Measurements from ENCODE around the gene MBD1. TPM values are rescaled to one million over a fixed set of nuclear protein-coding genes. Genes with fewer than 3 reads are reported as not detected.

Gene MBD1
- polyA plus RNA-seq, 2 donors: 32.5 to 34.8 TPM

DNA sequence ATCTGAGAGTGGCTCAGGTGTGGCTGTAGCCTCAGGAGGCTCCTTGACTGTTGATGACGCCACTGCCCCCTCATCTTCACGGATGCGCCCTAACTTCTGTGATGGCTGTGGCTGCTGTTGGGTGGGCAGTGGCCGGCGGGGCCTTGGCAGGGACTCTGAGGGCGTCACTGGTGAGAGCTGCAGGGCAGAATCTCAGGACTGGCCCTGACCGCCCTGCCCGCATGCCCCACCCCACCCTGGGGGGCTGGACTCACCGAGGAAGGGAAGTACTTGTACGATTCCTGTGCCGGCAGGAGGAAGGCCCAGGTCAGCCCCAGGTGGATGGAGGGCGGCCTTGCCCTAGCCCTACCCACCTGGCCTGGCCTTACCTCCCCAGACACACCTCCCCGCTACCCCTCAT is 3.7 kb upstream of the MBD1 start:
- H3K4me1 ChIP-seq (ENCODE audit: control insufficient read depth in 2 of 2, insufficient read depth in 2 of 2, low read length in 1 of 2): peaks cover 4 to 20% of the 10 kb centered on the region in 2 donors
- WGBS, 2 donors: 84 to 87% methylated on average over 13 of the region's 13 CpGs
- H3K4me3 ChIP-seq (ENCODE audit: low read depth in 1 of 2, low read length in 2 of 2): no peak overlapping the region
- H3K9me3 ChIP-seq (ENCODE audit: control insufficient read depth in 2 of 2, insufficient read depth in 1 of 2, low read depth in 1 of 2, low read length in 1 of 2): no peaks in the 10 kb centered on the region
- H3K36me3 ChIP-seq (ENCODE audit: control insufficient read depth in 2 of 2, insufficient read depth in 2 of 2, low read length in 1 of 2): peaks cover 11 to 34% of the 10 kb centered on the region in 2 donors
- no peaks in the 10 kb centered on the region for H3K27me3 ChIP-seq (ENCODE audit: control insufficient read depth in 1 of 2, insufficient read depth in 2 of 2, low read length in 2 of 2)
- peak overlapping the region; percentile 9 to 81 for H3K27ac ChIP-seq (ENCODE audit: low read depth in 2 of 2, low read length in 1 of 2)

- Histone ChIP-seq H3K36me3 (ENCODE audit: control insufficient read depth in 2 of 2, insufficient read depth in 2 of 2, low read length in 1 of 2) (peaks cover 11 to 34% of the 10 kb centered on the region in 2 donors), H3K27me3 (ENCODE audit: control insufficient read depth in 1 of 2, insufficient read depth in 2 of 2, low read length in 2 of 2) (no peaks in the 10 kb centered on the region), H3K27ac (ENCODE audit: low read depth in 2 of 2, low read length in 1 of 2) (peak overlapping the region; percentile 9 to 83), H3K4me1 (ENCODE audit: control insufficient read depth in 2 of 2, insufficient read depth in 2 of 2, low read length in 1 of 2) (peaks cover 4 to 24% of the 10 kb centered on the region in 2 donors), H3K9me3 (ENCODE audit: control insufficient read depth in 2 of 2, insufficient read depth in 1 of 2, low read depth in 1 of 2, low read length in 1 of 2) (no peaks in the 10 kb centered on the region), H3K4me3 (ENCODE audit: low read depth in 1 of 2, low read length in 2 of 2) (no peak overlapping the region)
- WGBS, 2 donors: 74 to 81% methylated on average over 15 of the region's 15 CpGs
Observed at GRCh38 chr18:50284255-50284885, 3.0 kb upstream of the MBD1 start.

- H3K27ac ChIP-seq (ENCODE audit: low read depth in 2 of 2, low read length in 1 of 2): peak overlapping the region in 1 of 2 donors; percentile 83
- WGBS, 2 donors: 90% methylated on average over 29 of the region's 29 CpGs
- H3K4me1 ChIP-seq (ENCODE audit: control insufficient read depth in 2 of 2, insufficient read depth in 2 of 2, low read length in 1 of 2): peaks cover 4 to 24% of the 10 kb centered on the region in 2 donors
- no peaks in the 10 kb centered on the region for H3K9me3 ChIP-seq (ENCODE audit: control insufficient read depth in 2 of 2, insufficient read depth in 1 of 2, low read depth in 1 of 2, low read length in 1 of 2)
- H3K36me3 ChIP-seq (ENCODE audit: control insufficient read depth in 2 of 2, insufficient read depth in 2 of 2, low read length in 1 of 2): peaks cover 11 to 34% of the 10 kb centered on the region in 2 donors
- H3K4me3 ChIP-seq (ENCODE audit: low read depth in 1 of 2, low read length in 2 of 2): no peak overlapping the region
- H3K27me3 ChIP-seq (ENCODE audit: control insufficient read depth in 1 of 2, insufficient read depth in 2 of 2, low read length in 2 of 2): no peaks in the 10 kb centered on the region
Observed at GRCh38 chr18:50283469-50284209, 2.3 kb upstream of the MBD1 start.

DNA sequence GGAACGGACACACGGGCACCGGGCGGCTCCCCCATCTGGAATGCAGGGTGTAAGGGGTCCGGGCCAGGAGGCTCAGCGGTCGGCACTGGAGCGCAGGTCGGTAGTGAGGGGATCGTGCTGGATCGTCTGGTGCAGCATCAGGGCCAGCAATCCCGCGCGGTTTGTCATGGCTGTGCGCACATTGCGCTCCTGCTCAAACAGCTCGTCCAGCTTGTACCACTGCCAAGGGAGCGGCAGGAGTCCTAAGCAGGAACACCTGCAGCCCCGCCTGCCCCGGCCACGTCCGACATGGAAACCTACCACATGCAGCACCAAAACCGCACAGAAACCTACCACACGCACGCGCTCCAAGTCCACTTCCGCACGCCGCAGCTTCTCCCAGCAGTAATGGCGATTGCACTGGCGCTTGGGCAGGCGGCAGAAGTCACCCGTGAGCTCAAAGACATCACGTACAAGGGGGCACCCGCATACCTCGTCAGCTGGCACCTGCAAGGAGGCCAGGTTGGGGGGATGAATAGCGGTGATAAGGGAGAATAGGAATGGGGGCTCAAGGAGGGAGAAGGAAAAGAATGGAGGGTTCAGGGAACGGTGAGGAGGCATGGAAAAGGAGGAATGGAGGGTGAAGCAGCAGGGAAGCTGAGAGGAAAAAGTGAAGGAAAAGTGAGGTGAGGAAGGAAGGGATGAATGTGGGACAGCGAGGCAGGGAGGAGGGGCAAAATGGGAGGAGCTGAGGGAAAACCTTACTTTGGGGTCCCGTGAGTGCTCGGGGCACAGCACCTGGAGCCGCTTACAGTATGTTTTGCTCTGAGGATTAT is 1.4 kb upstream of the MBD1 start:
- Histone ChIP-seq H3K4me3 (ENCODE audit: low read depth in 1 of 2, low read length in 2 of 2) (no peak overlapping the region), H3K4me1 (ENCODE audit: control insufficient read depth in 2 of 2, insufficient read depth in 2 of 2, low read length in 1 of 2) (peaks cover 4 to 24% of the 10 kb centered on the region in 2 donors), H3K9me3 (ENCODE audit: control insufficient read depth in 2 of 2, insufficient read depth in 1 of 2, low read depth in 1 of 2, low read length in 1 of 2) (no peaks in the 10 kb centered on the region), H3K27ac (ENCODE audit: low read depth in 2 of 2, low read length in 1 of 2) (peak overlapping the region in 1 of 2 donors; percentile 98), H3K27me3 (ENCODE audit: control insufficient read depth in 1 of 2, insufficient read depth in 2 of 2, low read length in 2 of 2) (no peaks in the 10 kb centered on the region), H3K36me3 (ENCODE audit: control insufficient read depth in 2 of 2, insufficient read depth in 2 of 2, low read length in 1 of 2) (peaks cover 11 to 34% of the 10 kb centered on the region in 2 donors)
- 92 to 94% methylated on average over 42 of the region's 42 CpGs for WGBS, 2 donors

GRCh38 chr18:50281972-50282520 is 723 bp upstream of the MBD1 start:
- Histone ChIP-seq H3K4me3 (ENCODE audit: low read depth in 1 of 2, low read length in 2 of 2) (peak overlapping the region; percentile 93 to 94), H3K36me3 (ENCODE audit: control insufficient read depth in 2 of 2, insufficient read depth in 2 of 2, low read length in 1 of 2) (peaks cover 11 to 35% of the 10 kb centered on the region in 2 donors), H3K27me3 (ENCODE audit: control insufficient read depth in 1 of 2, insufficient read depth in 2 of 2, low read length in 2 of 2) (no peaks in the 10 kb centered on the region), H3K9me3 (ENCODE audit: control insufficient read depth in 2 of 2, insufficient read depth in 1 of 2, low read depth in 1 of 2, low read length in 1 of 2) (no peaks in the 10 kb centered on the region), H3K4me1 (ENCODE audit: control insufficient read depth in 2 of 2, insufficient read depth in 2 of 2, low read length in 1 of 2) (peaks cover 4 to 24% of the 10 kb centered on the region in 2 donors), H3K27ac (ENCODE audit: low read depth in 2 of 2, low read length in 1 of 2) (peak overlapping the region; percentile 98)
- WGBS, 2 donors: 33 to 39% methylated on average over 30 to 35 of the region's 35 CpGs

DNA sequence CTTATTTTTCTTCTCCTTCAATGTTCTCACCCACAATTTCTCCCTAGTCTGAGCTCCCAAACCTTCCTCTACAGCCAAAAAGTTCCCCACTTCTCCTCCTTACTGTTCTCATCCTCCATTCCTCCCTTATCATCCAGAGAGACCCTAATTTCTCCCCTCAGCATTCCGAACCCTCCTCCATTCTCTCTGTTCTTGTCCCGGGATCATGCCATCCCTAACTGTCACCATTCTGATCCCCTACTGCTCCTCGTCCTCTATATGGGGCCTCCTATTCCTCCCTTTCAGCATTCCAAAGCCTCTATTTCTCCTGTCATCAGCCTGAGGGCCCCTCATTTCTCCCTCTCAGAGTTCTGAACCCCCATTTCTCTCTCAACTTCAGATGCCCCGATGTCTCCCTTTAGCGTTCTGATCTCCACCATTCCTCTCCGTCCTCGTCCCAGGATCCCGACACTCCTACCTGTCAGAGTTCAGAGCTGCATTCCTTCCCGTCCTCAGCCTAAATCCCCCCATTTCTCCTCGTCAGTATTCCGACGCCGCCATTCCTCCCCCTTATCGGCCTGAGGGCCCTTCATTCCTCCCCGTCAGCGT is 522 bp downstream of the MBD1 start:
- WGBS, 2 donors: 1 to 2% methylated on average over 16 of the region's 16 CpGs
- Histone ChIP-seq H3K4me3 (ENCODE audit: low read depth in 1 of 2, low read length in 2 of 2) (peak overlapping the region; percentile 93 to 94), H3K27me3 (ENCODE audit: control insufficient read depth in 1 of 2, insufficient read depth in 2 of 2, low read length in 2 of 2) (no peaks in the 10 kb centered on the region), H3K4me1 (ENCODE audit: control insufficient read depth in 2 of 2, insufficient read depth in 2 of 2, low read length in 1 of 2) (peaks cover 4 to 17% of the 10 kb centered on the region in 2 donors), H3K36me3 (ENCODE audit: control insufficient read depth in 2 of 2, insufficient read depth in 2 of 2, low read length in 1 of 2) (peaks cover 23 to 46% of the 10 kb centered on the region in 2 donors), H3K27ac (ENCODE audit: low read depth in 2 of 2, low read length in 1 of 2) (peak overlapping the region; percentile 98), H3K9me3 (ENCODE audit: control insufficient read depth in 2 of 2, insufficient read depth in 1 of 2, low read depth in 1 of 2, low read length in 1 of 2) (no peaks in the 10 kb centered on the region)

GRCh38 chr18:50279752-50280151 is 1.6 kb downstream of the MBD1 start:
- Histone ChIP-seq H3K36me3 (ENCODE audit: control insufficient read depth in 2 of 2, insufficient read depth in 2 of 2, low read length in 1 of 2) (peaks cover 31 to 47% of the 10 kb centered on the region in 2 donors), H3K4me3 (ENCODE audit: low read depth in 1 of 2, low read length in 2 of 2) (no peak overlapping the region), H3K9me3 (ENCODE audit: control insufficient read depth in 2 of 2, insufficient read depth in 1 of 2, low read depth in 1 of 2, low read length in 1 of 2) (no peaks in the 10 kb centered on the region), H3K4me1 (ENCODE audit: control insufficient read depth in 2 of 2, insufficient read depth in 2 of 2, low read length in 1 of 2) (peaks cover 4 to 10% of the 10 kb centered on the region in 2 donors), H3K27ac (ENCODE audit: low read depth in 2 of 2, low read length in 1 of 2) (no peak overlapping the region), H3K27me3 (ENCODE audit: control insufficient read depth in 1 of 2, insufficient read depth in 2 of 2, low read length in 2 of 2) (no peaks in the 10 kb centered on the region)
- WGBS, 2 donors: 94% methylated on average over 7 of the region's 7 CpGs

DNA sequence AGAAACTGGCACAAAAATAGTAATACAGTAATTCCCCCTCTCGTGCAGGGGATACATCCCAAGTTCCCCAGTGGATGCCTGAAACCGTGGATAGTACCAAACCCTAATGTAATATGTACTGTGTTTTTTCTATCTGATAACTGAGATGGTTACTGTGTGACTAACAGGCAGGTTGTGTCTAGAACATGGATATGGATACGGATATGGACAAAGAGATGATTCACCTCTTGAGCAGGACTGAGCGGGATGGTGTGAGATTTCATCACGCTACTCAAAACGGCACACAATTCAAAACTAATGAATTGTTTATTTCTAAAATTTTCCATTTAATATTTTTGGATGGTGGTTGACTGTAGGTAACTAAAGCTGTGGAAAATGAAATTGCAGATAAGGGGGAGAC is 3.4 kb downstream of the MBD1 start:
- Histone ChIP-seq H3K4me1 (ENCODE audit: control insufficient read depth in 2 of 2, insufficient read depth in 2 of 2, low read length in 1 of 2) (peaks cover 8 to 13% of the 10 kb centered on the region in 2 donors), H3K36me3 (ENCODE audit: control insufficient read depth in 2 of 2, insufficient read depth in 2 of 2, low read length in 1 of 2) (peaks cover 36 to 49% of the 10 kb centered on the region in 2 donors), H3K27me3 (ENCODE audit: control insufficient read depth in 1 of 2, insufficient read depth in 2 of 2, low read length in 2 of 2) (no peaks in the 10 kb centered on the region), H3K9me3 (ENCODE audit: control insufficient read depth in 2 of 2, insufficient read depth in 1 of 2, low read depth in 1 of 2, low read length in 1 of 2) (no peaks in the 10 kb centered on the region), H3K4me3 (ENCODE audit: low read depth in 1 of 2, low read length in 2 of 2) (no peak overlapping the region), H3K27ac (ENCODE audit: low read depth in 2 of 2, low read length in 1 of 2) (no peak overlapping the region)
- 54 to 72% methylated on average over 6 of the region's 6 CpGs for WGBS, 2 donors

- Histone ChIP-seq H3K9me3 (ENCODE audit: control insufficient read depth in 2 of 2, insufficient read depth in 1 of 2, low read depth in 1 of 2, low read length in 1 of 2) (no peaks in the 10 kb centered on the region), H3K27me3 (ENCODE audit: control insufficient read depth in 1 of 2, insufficient read depth in 2 of 2, low read length in 2 of 2) (no peaks in the 10 kb centered on the region), H3K36me3 (ENCODE audit: control insufficient read depth in 2 of 2, insufficient read depth in 2 of 2, low read length in 1 of 2) (peaks cover 36 to 55% of the 10 kb centered on the region in 2 donors), H3K4me3 (ENCODE audit: low read depth in 1 of 2, low read length in 2 of 2) (no peak overlapping the region), H3K27ac (ENCODE audit: low read depth in 2 of 2, low read length in 1 of 2) (no peak overlapping the region), H3K4me1 (ENCODE audit: control insufficient read depth in 2 of 2, insufficient read depth in 2 of 2, low read length in 1 of 2) (peaks cover 6 to 8% of the 10 kb centered on the region in 2 donors)
- 88 to 93% methylated on average over 4 of the region's 4 CpGs for WGBS, 2 donors
Observed at GRCh38 chr18:50276452-50276851, 4.9 kb downstream of the MBD1 start.

All from esophagus (tissue), 2 donors.